ENCODE measurements around the gene TRIML2.
A peak's percentile ranks its signal among the peaks of the same experiment; 100 is the strongest.

TRIML2 gene

GRCh38 chr4:188109157-188109755, at the start of gene TRIML2:
TSS of gene TRIML2 (minus strand) at chr4:188109603. CDS start at chr4:188105368, 4,235 bp downstream.
- no peak for DNase-seq

- DNase-seq, result no peak
These were observed 48.9 kb upstream of the TRIML2 start for GRCh38 chr4:188158336-188158735.

- DNase-seq, result no peak
These were observed 45.4 kb upstream of the TRIML2 start for GRCh38 chr4:188154668-188155405.

- DNase-seq, result no peak
These were observed 38.4 kb upstream of the TRIML2 start for GRCh38 chr4:188147776-188148175.

- no peak for DNase-seq
These were observed 37.8 kb upstream of the TRIML2 start for GRCh38 chr4:188147176-188147575.

- no peak for DNase-seq
These were observed 37.2 kb upstream of the TRIML2 start for GRCh38 chr4:188146618-188147017.

GRCh38 chr4:188145601-188146000, 36.2 kb upstream of the TRIML2 start:
- no peak for DNase-seq

GRCh38 chr4:188143731-188144130, 34.3 kb upstream of the TRIML2 start:
- DNase-seq, result no peak

GRCh38 chr4:188139671-188140070, 30.3 kb upstream of the TRIML2 start:
- DNase-seq, result no peak

- no peak for DNase-seq
These were observed 29.7 kb upstream of the TRIML2 start, which contains the start of gene TRIML1 for GRCh38 chr4:188139141-188139540. TSS of gene TRIML1 (plus strand) at chr4:188139441. CDS start at chr4:188139559, 118 bp downstream.

GRCh38 chr4:188138227-188138626, 28.8 kb upstream of the TRIML2 start:
- no peak for DNase-seq

GRCh38 chr4:188132232-188132631, 22.8 kb upstream of the TRIML2 start:
- no peak for DNase-seq

GRCh38 chr4:188130355-188130754, 21.0 kb upstream of the TRIML2 start:
- no peak for DNase-seq

GRCh38 chr4:188127214-188127874, 17.9 kb upstream of the TRIML2 start:
- DNase-seq, result peak; percentile 86

- DNase-seq, result no peak
These were observed 12.1 kb upstream of the TRIML2 start for GRCh38 chr4:188121530-188121929.

- no peak for DNase-seq
These were observed 8.4 kb upstream of the TRIML2 start for GRCh38 chr4:188117631-188118324.

GRCh38 chr4:188113156-188113555, 3.8 kb upstream of the TRIML2 start:
- no peak for DNase-seq

GRCh38 chr4:188111955-188112354, 2.6 kb upstream of the TRIML2 start:
- DNase-seq, result no peak

- no peak for DNase-seq
These were observed 1.5 kb upstream of the TRIML2 start for GRCh38 chr4:188110741-188111471.

- DNase-seq, result no peak
These were observed 633 bp upstream of the TRIML2 start for GRCh38 chr4:188110036-188110435.

- no peak for DNase-seq
These were observed 1.2 kb downstream of the TRIML2 start for GRCh38 chr4:188107931-188108843.

GRCh38 chr4:188106454-188106853, 2.9 kb downstream of the TRIML2 start:
- no peak for DNase-seq

Data from amniotic stem cell (primary cell).